GM12891 (cell line): ENCODE measurements around the gene HSD17B3.
"Not testable (repeated sequence)": the region's sequence is repeated elsewhere in the genome, so short reads cannot be mapped to it uniquely, and the experiment has no call there.

Experiments
- DNase-seq: peaks from one replicate; pipeline ENCODE4 v3.0.0; 2011; ENCODE audit warnings: low spot score; ENCODE audit not compliant: insufficient read length
- FAIRE-seq: peaks from 2 replicates; lab custom pipeline; 2011; peaks lifted over from hg19 to GRCh38; lab: Jason Lieb, UNC
- PAX5 ChIP-seq: IDR thresholded peaks from 2 replicates; pipeline ENCODE4 v1.6.1; 2011; ENCODE audit warnings: low read length, moderate library complexity, mild to moderate bottlenecking; ENCODE audit not compliant: insufficient read depth, severe bottlenecking
- POLR2A ChIP-seq: IDR thresholded peaks from 2 replicates; pipeline ENCODE4 v1.6.1; 2011; ENCODE audit warnings: low read depth, low read length, control low read depth
- POLR2AphosphoS5 ChIP-seq: IDR thresholded peaks from 2 replicates; pipeline ENCODE4 v1.6.1; 2011; ENCODE audit warnings: low read depth, low read length, control low read depth
- POU2F2 ChIP-seq: IDR thresholded peaks from 2 replicates; pipeline ENCODE4 v1.6.1; 2011; ENCODE audit warnings: low read depth, mild to moderate bottlenecking, control low read depth, low read length, moderate library complexity
- SPI1 ChIP-seq: IDR thresholded peaks from 2 replicates; pipeline ENCODE4 v1.6.1; 2011; ENCODE audit warnings: low read depth, low read length, control low read depth
- TAF1 ChIP-seq: IDR thresholded peaks from 2 replicates; pipeline ENCODE4 v1.6.1; 2011; ENCODE audit warnings: low read depth, low read length, control low read depth

HSD17B3 gene

DNA sequence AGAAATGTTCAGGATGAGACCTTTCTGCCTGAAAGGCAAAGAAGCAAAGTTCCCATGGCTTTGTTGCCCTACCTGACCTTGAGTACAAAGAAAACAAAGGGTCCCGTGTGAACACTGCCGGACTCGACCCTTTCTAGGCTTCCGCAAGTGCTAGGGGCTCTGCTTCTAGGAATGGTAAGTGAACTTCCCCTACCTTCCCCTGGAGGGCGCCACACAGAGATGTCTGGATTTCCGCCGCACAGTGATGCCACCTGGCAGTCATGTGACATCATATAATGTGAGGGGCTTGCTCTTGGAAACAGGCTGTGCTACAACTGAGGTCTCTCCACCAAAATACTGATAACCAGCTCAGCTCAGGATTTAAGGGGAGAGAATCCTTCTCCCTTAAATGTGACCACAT lies 56.6 kb downstream of the HSD17B3 start:
- TF ChIP-seq SPI1 (no peak), PAX5 (no peak), POU2F2 (no peak), POLR2AphosphoS5 (no peak), TAF1 (no peak), POLR2A (no peak)
- DNase-seq (no peak), FAIRE-seq (no peak)

DNA sequence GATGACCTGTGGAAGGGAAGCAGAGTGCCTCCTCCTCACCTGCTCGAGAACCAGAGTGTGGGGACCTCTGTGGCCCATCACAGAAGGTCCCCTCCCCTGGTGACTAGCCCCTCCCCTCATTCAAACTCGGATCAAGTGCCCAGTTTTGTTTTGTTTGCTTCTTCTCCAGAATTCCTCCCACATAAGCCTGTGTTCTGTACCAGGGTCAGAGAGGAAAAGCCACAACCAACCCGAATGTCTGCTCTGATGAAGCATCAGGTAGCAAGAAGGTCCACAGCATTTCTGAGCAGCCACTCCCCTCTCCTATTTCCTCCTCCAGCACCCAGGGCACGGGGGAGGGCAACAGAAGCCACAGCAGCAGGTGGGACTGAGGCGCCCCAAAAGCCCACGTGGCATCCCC lies 58.2 kb downstream of the HSD17B3 start:
- FAIRE-seq (no peak), DNase-seq (no peak)
- no peak for TF ChIP-seq POLR2AphosphoS5
- no peak for TF ChIP-seq POU2F2
- no peak for TF ChIP-seq TAF1
- TF ChIP-seq POLR2A = no peak
- no peak for TF ChIP-seq SPI1
- TF ChIP-seq PAX5 = no peak

DNA sequence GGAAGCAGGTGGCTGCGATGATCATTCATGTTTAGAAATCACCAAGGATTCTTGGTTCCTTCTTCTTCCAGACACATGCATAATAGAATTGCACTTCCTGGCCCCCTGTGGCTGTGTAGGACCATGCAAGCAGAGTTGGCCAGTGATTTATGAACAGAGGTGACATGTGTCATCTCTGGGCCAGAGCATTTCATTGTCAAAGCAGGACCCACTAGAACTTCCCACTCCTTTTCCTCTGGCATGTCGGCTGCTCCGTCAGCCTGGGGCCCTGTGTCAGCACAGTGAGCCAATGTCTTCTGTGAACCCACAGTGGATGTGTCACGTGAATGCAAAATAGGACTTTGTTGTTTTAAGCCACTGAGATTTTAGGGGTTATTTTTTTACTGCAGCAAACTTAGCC lies 59.2 kb downstream of the HSD17B3 start:
- DNase-seq = no peak
- no peak for FAIRE-seq
- TF ChIP-seq TAF1 (no peak), POLR2A (no peak), PAX5 (no peak), SPI1 (no peak), POLR2AphosphoS5 (no peak), POU2F2 (no peak)

DNA sequence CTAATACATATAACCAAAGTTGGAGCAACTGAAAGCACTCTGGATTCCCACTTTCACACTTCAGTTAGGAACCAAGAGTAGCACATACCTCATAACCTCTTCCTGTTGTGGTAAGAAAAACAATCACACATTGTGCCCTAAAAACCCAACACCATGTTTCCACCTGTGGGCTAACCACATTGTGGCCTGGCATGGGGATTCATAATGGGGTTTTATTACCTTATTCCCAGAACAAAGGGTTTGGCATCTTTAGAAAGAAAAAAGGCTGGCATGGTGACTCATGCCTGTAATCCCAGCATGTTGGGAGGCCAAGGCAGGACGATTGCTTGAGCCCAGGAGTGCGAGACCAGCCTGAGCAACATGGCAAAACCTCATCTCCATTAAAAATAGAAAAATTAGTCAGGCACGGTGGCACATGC lies 60.6 kb downstream of the HSD17B3 start:
- no peak for FAIRE-seq

DNA sequence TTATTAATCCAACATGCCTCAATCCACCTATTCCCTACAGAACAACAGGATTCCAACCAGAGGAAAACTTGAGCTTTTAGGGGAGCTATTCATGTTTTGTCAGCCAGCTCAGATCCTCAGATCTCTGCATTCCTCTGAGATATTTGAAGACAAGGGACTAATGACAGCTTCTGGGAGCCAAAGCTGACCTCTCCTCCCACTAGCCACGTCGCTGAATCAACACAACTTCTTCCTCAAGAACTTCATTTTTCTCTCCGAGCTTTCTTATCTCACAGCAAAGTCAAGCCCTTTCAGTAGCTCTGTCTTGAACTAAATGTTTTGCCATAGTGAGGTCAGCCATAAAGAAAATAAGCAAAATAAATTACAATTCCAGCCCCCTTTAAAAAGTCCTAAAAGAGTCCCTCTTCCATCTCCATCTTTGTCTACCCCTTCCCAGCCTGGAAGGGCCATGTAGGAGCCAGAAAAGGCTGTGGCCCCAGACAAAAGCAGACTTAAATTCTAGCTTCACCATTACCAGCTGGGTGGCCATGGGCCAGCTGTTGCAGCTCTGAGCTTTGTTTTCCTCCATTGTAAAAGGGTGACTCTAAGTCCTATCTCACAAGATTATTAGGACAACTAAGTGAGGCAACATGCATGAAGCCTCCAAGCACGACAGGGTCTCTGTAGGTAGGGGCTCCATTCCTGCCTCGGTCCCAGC lies 65.0 kb downstream of the HSD17B3 start:
- DNase-seq = no peak
- FAIRE-seq = no peak
- TF ChIP-seq POLR2A (no peak), POU2F2 (no peak), TAF1 (no peak), POLR2AphosphoS5 (no peak), PAX5 (no peak), SPI1 (no peak)

More for the DNA sequence above, 60.6 kb downstream of the HSD17B3 start:
- TF ChIP-seq POU2F2 (no peak), SPI1 (no peak), POLR2AphosphoS5 (no peak)
- DNase-seq = no peak

DNA sequence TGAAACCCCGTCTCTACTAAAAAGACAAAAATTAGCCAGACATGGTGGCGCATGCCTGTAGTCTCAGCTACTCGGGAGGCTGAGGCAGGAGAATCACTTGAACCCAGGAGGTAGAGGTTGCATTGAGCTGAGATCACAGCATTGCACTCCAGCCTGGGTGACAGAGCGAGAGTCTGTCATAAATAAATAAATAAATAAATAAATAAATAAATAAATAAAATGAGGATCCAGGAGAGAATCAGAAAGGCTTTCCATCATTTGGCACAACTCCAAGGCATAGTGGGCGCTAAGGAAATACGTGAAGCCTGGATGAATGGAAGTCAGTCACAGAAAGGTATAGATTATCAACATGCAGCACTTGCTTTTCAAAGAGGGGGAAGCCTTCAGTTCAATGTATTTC lies 65.6 kb downstream of the HSD17B3 start:
- DNase-seq, FAIRE-seq: not testable (repeated sequence)

DNA sequence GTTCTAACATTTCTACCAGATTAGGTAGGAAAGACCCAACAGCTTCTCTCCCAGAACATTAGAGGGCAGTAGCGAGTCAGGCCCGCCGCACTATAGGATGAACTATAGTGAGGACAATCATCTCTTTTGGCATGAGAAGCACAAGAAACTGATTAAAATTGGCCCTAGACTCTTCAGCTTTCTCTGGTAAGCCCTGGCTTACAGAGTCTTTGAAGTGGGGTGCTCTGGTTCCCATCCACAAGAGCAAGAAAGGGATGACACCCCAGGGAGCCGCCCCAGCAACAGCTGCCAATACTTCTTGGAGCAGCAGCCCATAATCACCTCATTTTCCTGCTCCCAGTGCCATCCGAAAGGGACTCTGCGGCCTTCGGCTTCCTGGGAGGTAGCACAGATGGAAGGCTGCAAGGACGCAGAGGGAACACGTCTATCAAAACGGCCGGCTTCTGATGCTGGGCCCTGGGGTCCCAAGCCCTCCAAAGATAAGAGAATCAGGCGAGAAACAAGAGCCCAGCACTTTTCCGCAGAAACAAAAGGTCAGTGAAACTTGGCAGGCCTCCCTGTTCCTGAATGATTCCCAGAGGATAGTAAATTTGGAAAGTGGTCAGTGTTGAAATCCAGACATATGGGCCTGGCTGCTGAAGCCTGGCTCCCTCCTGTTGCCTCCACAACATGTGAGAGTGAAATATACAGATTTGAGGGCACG lies 69.3 kb downstream of the HSD17B3 start:
- FAIRE-seq (no peak), DNase-seq (no peak)

DNA sequence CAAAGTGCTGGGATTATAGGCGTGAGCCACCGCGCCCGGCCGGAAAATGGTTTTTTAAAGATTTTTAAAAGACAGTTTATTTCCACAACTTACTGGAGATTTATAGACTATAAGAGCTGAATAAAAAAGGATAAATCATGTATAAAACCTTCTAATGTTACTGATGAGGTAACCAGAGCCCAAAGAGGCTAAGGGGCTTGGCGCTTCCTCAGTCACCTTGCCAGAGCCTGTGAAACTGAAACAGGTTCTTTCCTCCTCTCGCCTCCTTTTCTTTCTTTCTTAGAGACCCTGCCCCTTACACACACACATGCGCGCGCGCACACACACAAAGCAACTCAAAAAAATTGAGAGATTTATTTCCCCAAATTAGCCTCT lies 69.8 kb downstream of the HSD17B3 start:
- DNase-seq (no peak), FAIRE-seq (no peak)
- no peak for TF ChIP-seq POLR2A
- no peak for TF ChIP-seq PAX5
- TF ChIP-seq POLR2AphosphoS5 = no peak
- no peak for TF ChIP-seq TAF1
- no peak for TF ChIP-seq SPI1
- TF ChIP-seq POU2F2 = no peak

More for the DNA sequence above, 69.3 kb downstream of the HSD17B3 start:
- TF ChIP-seq PAX5 (no peak), SPI1 (no peak)

DNA sequence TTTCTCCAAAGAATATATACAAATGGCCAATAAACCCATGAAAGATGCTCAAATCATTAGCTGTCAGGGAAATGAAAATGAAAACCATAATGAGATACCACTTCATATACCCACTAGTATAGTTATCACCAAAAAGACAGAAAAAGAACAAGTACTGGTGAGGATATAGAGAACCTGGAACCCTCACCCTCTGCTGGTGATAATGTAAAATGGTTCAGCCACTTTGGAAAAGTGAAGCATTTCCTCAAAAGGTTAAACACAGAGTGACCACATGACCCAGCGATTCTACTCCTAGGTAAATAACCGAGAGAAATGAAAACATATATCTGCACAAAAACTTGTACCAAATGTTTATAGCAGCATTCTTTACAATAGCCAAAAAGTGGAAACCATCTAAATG lies 72.0 kb downstream of the HSD17B3 start:
- DNase-seq = no peak
- TF ChIP-seq POU2F2 = no peak
- TF ChIP-seq POLR2AphosphoS5 = no peak
- TF ChIP-seq SPI1 = no peak
- TF ChIP-seq POLR2A = no peak
- no peak for TF ChIP-seq TAF1
- no peak for TF ChIP-seq PAX5
- no peak for FAIRE-seq

DNA sequence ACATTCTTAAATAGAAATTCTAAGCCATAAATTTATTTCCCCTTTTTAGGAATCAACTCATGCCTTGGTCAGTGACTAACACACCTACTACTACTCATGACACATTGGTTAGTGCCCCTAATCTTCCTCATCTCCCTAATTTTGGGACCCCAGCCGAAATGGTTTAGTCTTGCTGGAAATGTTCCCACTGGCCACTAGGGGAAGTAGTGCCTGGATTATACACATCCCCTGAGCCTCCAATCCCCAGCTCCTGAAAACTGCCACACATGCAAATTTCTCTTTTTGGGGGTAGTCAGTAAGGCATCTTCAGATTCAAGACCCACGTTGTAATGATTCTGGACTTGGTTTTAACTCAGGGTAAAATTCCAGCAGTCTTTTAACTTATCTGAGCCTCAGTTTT lies 79.8 kb downstream of the HSD17B3 start:
- no peak for DNase-seq
- no peak for FAIRE-seq
- TF ChIP-seq PAX5 (no peak), POU2F2 (no peak), TAF1 (no peak), POLR2A (no peak), SPI1 (no peak), POLR2AphosphoS5 (no peak)
